Pons (tissue), 1 donor: Measurements from ENCODE around the gene HOMER3.

Experiments
- DNase-seq: peaks from one replicate; pipeline ENCODE4 v3.0.0-alpha.2; 2016; ENCODE audit warnings: low spot score

The HOMER3 gene

GRCh38 chr19:18900700-18901481, 40.1 kb downstream of the HOMER3 start:
- no peak for DNase-seq

- no peak for DNase-seq
Observed at GRCh38 chr19:18899624-18900560, 41.1 kb downstream of the HOMER3 start.

GRCh38 chr19:18898607-18899408, 42.2 kb downstream of the HOMER3 start:
- no peak for DNase-seq

GRCh38 chr19:18898081-18898606, 42.9 kb downstream of the HOMER3 start:
- DNase-seq = no peak

GRCh38 chr19:18897094-18898029, 43.7 kb downstream of the HOMER3 start:
- no peak for DNase-seq

GRCh38 chr19:18896421-18896841, 44.6 kb downstream of the HOMER3 start:
- DNase-seq = peak; percentile 53

- no peak for DNase-seq
Observed at GRCh38 chr19:18895824-18896341, 45.1 kb downstream of the HOMER3 start, which contains the start of gene CERS1. CERS1 (minus strand) TSS chr19:18896158; CDS start chr19:18896072, 86 bp downstream.

GRCh38 chr19:18895038-18895823, 45.8 kb downstream of the HOMER3 start:
- no peak for DNase-seq

- peak; percentile 96 for DNase-seq
Observed at GRCh38 chr19:18894254-18895037, 46.6 kb downstream of the HOMER3 start.

- no peak for DNase-seq
Observed at GRCh38 chr19:18893587-18894253, 47.3 kb downstream of the HOMER3 start.

- DNase-seq = no peak
Observed at GRCh38 chr19:18889949-18890745, 50.9 kb downstream of the HOMER3 start.

- no peak for DNase-seq
Observed at GRCh38 chr19:18886972-18887371, 54.0 kb downstream of the HOMER3 start.

GRCh38 chr19:18883526-18884304, 57.3 kb downstream of the HOMER3 start:
- no peak for DNase-seq

GRCh38 chr19:18881491-18881890, 59.5 kb downstream of the HOMER3 start:
- no peak for DNase-seq

- no peak for DNase-seq
Observed at GRCh38 chr19:18879579-18880373, 61.2 kb downstream of the HOMER3 start.
